SU-DHL-6 (cell line): ENCODE results near the gene SNRPB2.

Experiments used
- H2AFZ ChIP-seq: fragments of 200-600 bp; sonication (generic); 2 replicates; pipeline ENCODE4 v1.6.1; 2014; ENCODE audit warnings: low read depth, mild to moderate bottlenecking, moderate library complexity, mixed read lengths, antibody characterized with exemption, low read length; ENCODE audit not compliant: severe bottlenecking
- H3F3A ChIP-seq: fragments of 200-600 bp; shearing (Covaris generic); 2 replicates; pipeline ENCODE4 v1.6.0; 2016; ENCODE audit warnings: antibody characterized with exemption, mild to moderate bottlenecking; ENCODE audit not compliant: insufficient read depth
- H3K27ac ChIP-seq: fragments of 200-600 bp; sonication (generic); 2 replicates; pipeline ENCODE4 v1.5.1; 2016; ENCODE audit warnings: low read depth, mild to moderate bottlenecking, low read length, moderate library complexity, mixed read lengths
- H3K27me3 ChIP-seq: fragments of 200-600 bp; sonication (generic), shearing (Covaris generic); 2 replicates; pipeline ENCODE4 v1.6.0; 2014; ENCODE audit warnings: mild to moderate bottlenecking, low read length
- H3K36me3 ChIP-seq: fragments of 200-600 bp; sonication (generic); 2 replicates; pipeline ENCODE4 v1.6.1; 2014; ENCODE audit warnings: mild to moderate bottlenecking, low read length, mixed read lengths
- H3K4me2 ChIP-seq: fragments of 300-600, 200-600 bp; shearing (Covaris generic), sonication (generic); 2 replicates; pipeline ENCODE4 v1.6.0; 2014; ENCODE audit warnings: low read length, low read depth, mild to moderate bottlenecking; ENCODE audit not compliant: poor library complexity, severe bottlenecking
- H3K4me3 ChIP-seq: fragments of 200-600 bp; sonication (generic); 2 replicates; pipeline ENCODE4 v1.5.1; 2014; ENCODE audit warnings: antibody characterized with exemption, low read length, mild to moderate bottlenecking, mixed read lengths; ENCODE audit not compliant: insufficient read depth, poor library complexity, severe bottlenecking
- H3K79me2 ChIP-seq: fragments of 200-600 bp; sonication (generic); 2 replicates; pipeline ENCODE4 v1.6.1; 2014; ENCODE audit warnings: mild to moderate bottlenecking, low read length, moderate library complexity; ENCODE audit not compliant: insufficient read depth
- H3K9ac ChIP-seq: fragments of 200-600 bp; sonication (generic); 2 replicates; pipeline ENCODE4 v1.7.0; 2014; ENCODE audit warnings: mild to moderate bottlenecking, low read length
- H3K9me2 ChIP-seq: fragments of 200-600 bp; sonication (generic); replicated peaks from 2 replicates; pipeline ENCODE4 v1.6.1; 2014; ENCODE audit warnings: low read length; ENCODE audit not compliant: insufficient read depth
- H3K9me3 ChIP-seq: fragments of 200-600 bp; sonication (generic); 2 replicates; pipeline ENCODE4 v1.6.1; 2014; ENCODE audit warnings: low read length, mixed read lengths; ENCODE audit not compliant: insufficient read depth
- H4K20me1 ChIP-seq: fragments of 200-600 bp; sonication (generic); 2 replicates; pipeline ENCODE4 v1.6.1; 2014; ENCODE audit warnings: low read depth, mild to moderate bottlenecking, antibody characterized with exemption, low read length, moderate library complexity, mixed read lengths
- CTCF ChIP-seq: fragments of 200-600 bp; sonication (generic); IDR thresholded peaks from one replicate; pipeline ENCODE4 v1.5.1; 2017; ENCODE audit warnings: antibody characterized with exemption, mild to moderate bottlenecking, low read length, moderate library complexity; ENCODE audit not compliant: insufficient read depth, poor library complexity, severe bottlenecking
- EZH2phosphoT487 ChIP-seq: fragments of 200-600 bp; sonication (generic), shearing (Covaris generic); conservative IDR thresholded peaks from 2 replicates; pipeline ENCODE4 v1.6.1; 2018; ENCODE audit warnings: mild to moderate bottlenecking, antibody characterized with exemption, low read length, moderate library complexity, mixed read lengths

SNRPB2 gene

GRCh38 chr20:16729565-16730460, at the start of gene SNRPB2:
SNRPB2 (plus strand) TSS chr20:16730026; CDS start chr20:16731703, 1,677 bp downstream.
- peak within 1 kb of the TSS; percentile 92 for H2AFZ ChIP-seq
- H3K9me2 ChIP-seq, result no peaks in the 10 kb centered on the region
- H3K4me2 ChIP-seq, result peak within 1 kb of the TSS; percentile 87
- peak within 1 kb of the TSS; percentile 99 for H3K4me3 ChIP-seq
- peak within 1 kb of the TSS; percentile 51; the same call in 1 of the 2 replicates for H3K27ac ChIP-seq
- peaks cover 48% of the 10 kb centered on the region for H3K79me2 ChIP-seq
- H3F3A ChIP-seq, result no peaks in the 10 kb centered on the region
- H3K36me3 ChIP-seq, result peaks cover 23% of the 10 kb centered on the region
- peak within 1 kb of the TSS; percentile 94 for H3K9ac ChIP-seq
- no peak for TF ChIP-seq EZH2phosphoT487
- no peak for TF ChIP-seq CTCF
- H3K27me3 ChIP-seq, result no peaks in the 10 kb centered on the region
- no peaks in the 10 kb centered on the region for H4K20me1 ChIP-seq
- H3K9me3 ChIP-seq, result peaks cover 11% of the 10 kb centered on the region; the same call in 1 of the 2 replicates

GRCh38 chr20:16684416-16684815, 45.4 kb upstream of the SNRPB2 start:
- Histone ChIP-seq H3K36me3 (no peaks in the 10 kb centered on the region), H3K9ac (no peak overlapping the region), H3K9me2 (no peaks in the 10 kb centered on the region), H3K4me2 (no peak overlapping the region), H3K27me3 (no peaks in the 10 kb centered on the region), H3K9me3 (no peaks in the 10 kb centered on the region), H3K27ac (no peak overlapping the region), H2AFZ (no peak overlapping the region), H4K20me1 (no peaks in the 10 kb centered on the region), H3F3A (no peaks in the 10 kb centered on the region), H3K79me2 (no peaks in the 10 kb centered on the region), H3K4me3 (no peak overlapping the region)
- TF ChIP-seq CTCF (no peak), EZH2phosphoT487 (no peak)

- no peak overlapping the region for H3K4me3 ChIP-seq
- no peak overlapping the region for H3K9ac ChIP-seq
- H3K27me3 ChIP-seq, result no peaks in the 10 kb centered on the region
- no peak overlapping the region for H3K4me2 ChIP-seq
- H3K9me3 ChIP-seq, result no peaks in the 10 kb centered on the region
- no peaks in the 10 kb centered on the region for H3F3A ChIP-seq
- no peaks in the 10 kb centered on the region for H3K36me3 ChIP-seq
- no peak for TF ChIP-seq CTCF
- no peak for TF ChIP-seq EZH2phosphoT487
- H3K9me2 ChIP-seq, result no peaks in the 10 kb centered on the region
- no peaks in the 10 kb centered on the region for H4K20me1 ChIP-seq
- H2AFZ ChIP-seq, result no peak overlapping the region
- H3K79me2 ChIP-seq, result no peaks in the 10 kb centered on the region
- no peak overlapping the region for H3K27ac ChIP-seq
Observed at GRCh38 chr20:16689906-16690305, 39.9 kb upstream of the SNRPB2 start.
